ENCODE data around the gene SAP30BP. TPM values are rescaled to one million over a fixed set of nuclear protein-coding genes. Genes with fewer than 3 reads are reported as not detected.

Gene SAP30BP
- total and polyA plus RNA-seq, 2 of the 13 experiments (the other 11 are each of a cell fraction or from before 2014, with no cell fraction given): 67.7 to 99.4 TPM

GRCh38 chr17:75734674-75735294 lies 67.6 kb downstream of the SAP30BP start (continued):
- peak; percentile 16; the same call in 1 of the 2 replicates for TF ChIP-seq ZBTB7B (CRISPR knock-in tag; IDR thresholded peaks at IDR 0.05)
- TF ChIP-seq ZNF547 (CRISPR knock-in tag; IDR thresholded peaks at IDR 0.05): no peak
- peak; percentile 29; the same call in 1 of the 2 replicates for TF ChIP-seq RARA (CRISPR knock-in tag; IDR thresholded peaks at IDR 0.05)
- peak; percentile 76 for TF ChIP-seq HNF4A (CRISPR knock-in tag; IDR thresholded peaks at IDR 0.05)
- peak; percentile 75 for TF ChIP-seq HNF4G (IDR thresholded peaks at IDR 0.05; ENCODE audit: borderline replicate concordance, low read depth, low read length)
- TF ChIP-seq HNF4G (CRISPR knock-in tag; IDR thresholded peaks at IDR 0.05; ENCODE audit: borderline replicate concordance, low read depth): no peak
- TF ChIP-seq ZNF441 (CRISPR knock-in tag; IDR thresholded peaks at IDR 0.05; ENCODE audit: borderline replicate concordance): peak; percentile 84
- 0 out of 2 replicates have a peak, but pooled peaks have one; percentile 28 for TF ChIP-seq MXD4 (CRISPR knock-in tag; IDR thresholded peaks at IDR 0.05)
- 0 out of 2 replicates have a peak, but pooled peaks have one; percentile 27 for TF ChIP-seq POGZ (CRISPR knock-in tag; IDR thresholded peaks at IDR 0.05)
- 0 out of 2 replicates have a peak, but pooled peaks have one; percentile 5 for TF ChIP-seq SPEN (CRISPR knock-in tag; IDR thresholded peaks at IDR 0.05; ENCODE audit: low read depth)
- no peak for TF ChIP-seq ZNF20 (CRISPR knock-in tag; IDR thresholded peaks at IDR 0.05)
- peak; percentile 69 for TF ChIP-seq ZNF263 (CRISPR knock-in tag; IDR thresholded peaks at IDR 0.05)
- peak; percentile 43; the same call in 1 of the 2 replicates for TF ChIP-seq SAP130 (CRISPR knock-in tag; IDR thresholded peaks at IDR 0.05; ENCODE audit: low read depth)
- peak; percentile 68; the same call in 1 of the 2 replicates for TF ChIP-seq ZNF710 (CRISPR knock-in tag; IDR thresholded peaks at IDR 0.05; ENCODE audit: borderline replicate concordance)
- peak; percentile 12; the same call in 1 of the 2 replicates for TF ChIP-seq NR2F6 (IDR thresholded peaks at IDR 0.05)
- no peak; the same call in 1 of the 2 replicates for TF ChIP-seq NR2F6 (CRISPR knock-in tag; IDR thresholded peaks at IDR 0.05)
